K562 (cell line): ENCODE data around the gene DCTN2. TPM values are rescaled to one million over a fixed set of nuclear protein-coding genes. Genes with fewer than 3 reads are reported as not detected.

Source experiments
- ATAC-seq: fragments of 200-7000 bp; cut with Tn5 transposase; 3 replicates; pipeline ENCODE4 v1.9.1; 2020; ENCODE audit warnings: moderate library complexity
- BruUV-seq: library from RNA; stranded (reverse); fragments of 400-500 nt; replicated peaks from 2 replicates; lab custom pipeline; 2021; lab: Mats Ljungman, UMichigan
- CTCF ChIA-PET: fragments of 300-600 bp; formaldehyde crosslinking; extraction: SDS; loops from one replicate; lab custom pipeline; 2021; ENCODE audit warnings: low intra/inter-chr PET ratio; lab: Yijun Ruan, JAX
- POLR2A ChIA-PET: fragments of 300-600, 350-650 bp; sonication (Branson Sonifier 250); formaldehyde crosslinking; extraction: SDS; loops from one replicate; lab custom pipeline; 2021; ENCODE audit warnings: antibody characterized with exemption, inconsistent platforms; lab: Yijun Ruan, JAX
- DNase-seq, 4 experiments: peaks; one replicate each; pipeline versions ENCODE4 v3.0.0 to v3.0.0-alpha.2; 2011 to 2018; ENCODE audit warnings: low spot score in 3 of 4, mixed read lengths in 3 of 4; ENCODE audit errors: extremely low read depth in 1 of 4
- FAIRE-seq: peaks from 2 replicates; lab custom pipeline; 2011; peaks lifted over from hg19 to GRCh38; lab: Jason Lieb, UNC
- H2AFZ ChIP-seq: 2 replicates; pipeline ENCODE4 v1.6.0; 2011; ENCODE audit warnings: low read depth, low read length, control low read depth, inconsistent platforms
- H3K27ac ChIP-seq: fragments of 200-600 bp; 3 replicates; pipeline ENCODE4 v1.8.0; 2011; ENCODE audit warnings: low read depth, mild to moderate bottlenecking, control low read depth, inconsistent platforms, low read length, moderate library complexity, mixed read lengths; ENCODE audit errors: extremely low read depth
- H3K27me3 ChIP-seq, 2 experiments: fragments of 300-600 bp in 1 of 2; 2 replicates in 1 of 2; 3 replicates in 1 of 2; pipeline versions ENCODE4 v1.6.0 to v1.8.0; 2011; ENCODE audit warnings: inconsistent platforms in 2 of 2, low read length in 2 of 2, mild to moderate bottlenecking in 1 of 2, mixed read lengths in 1 of 2, moderate library complexity in 1 of 2; ENCODE audit not compliant: control insufficient read depth in 2 of 2, insufficient read depth in 2 of 2
- H3K36me3 ChIP-seq: fragments of 300-600 bp; 3 replicates; pipeline ENCODE4 v1.8.0; 2011; ENCODE audit warnings: mild to moderate bottlenecking, low read length, inconsistent platforms; ENCODE audit not compliant: control insufficient read depth, insufficient read depth
- H3K4me1 ChIP-seq, 2 experiments: fragments of 200-600 bp in 1 of 2; replicated peaks in 1 of 2; 2 replicates in 1 of 2; 3 replicates in 1 of 2; pipeline versions ENCODE4 v1.5.1 to v1.8.0; 2011; ENCODE audit warnings: inconsistent platforms in 2 of 2, low read length in 2 of 2, mild to moderate bottlenecking in 1 of 2, mixed read lengths in 1 of 2, moderate library complexity in 1 of 2; ENCODE audit not compliant: control insufficient read depth in 2 of 2, insufficient read depth in 2 of 2
- H3K4me2 ChIP-seq: 2 replicates; pipeline ENCODE4 v1.6.1; 2011; ENCODE audit warnings: low read length, control low read depth, inconsistent platforms, mixed read lengths; ENCODE audit not compliant: insufficient read depth
- H3K4me3 ChIP-seq: fragments of 200-600 bp; sonication (generic), shearing (Covaris generic); 2 replicates; pipeline ENCODE4 v1.5.1; 2016; ENCODE audit warnings: control low read depth, inconsistent platforms
- H3K79me2 ChIP-seq: fragments of 200-600 bp; 3 replicates; pipeline ENCODE4 v1.8.0; 2011; ENCODE audit warnings: low read length, inconsistent platforms; ENCODE audit not compliant: control insufficient read depth, insufficient read depth
- H3K9ac ChIP-seq, 2 experiments: 2 replicates each; pipeline versions ENCODE4 v1.6.0 to v1.6.1; 2011; ENCODE audit warnings: low read depth in 2 of 2, low read length in 2 of 2, control low read depth in 1 of 2, inconsistent platforms in 1 of 2, mild to moderate bottlenecking in 1 of 2, mixed read lengths in 1 of 2; ENCODE audit not compliant: insufficient read depth in 1 of 2
- H3K9me1 ChIP-seq: one replicate; pipeline ENCODE4 v1.6.0; 2011; ENCODE audit warnings: inconsistent platforms, mild to moderate bottlenecking, low read length, moderate library complexity; ENCODE audit not compliant: control insufficient read depth, insufficient read depth
- H3K9me3 ChIP-seq: replicated peaks from 2 replicates; pipeline ENCODE4 v1.5.1; 2011; ENCODE audit warnings: low read depth, low read length, inconsistent platforms; ENCODE audit not compliant: control insufficient read depth, insufficient read depth
- H4K20me1 ChIP-seq: replicated peaks from 2 replicates; pipeline ENCODE4 v1.6.1; 2011; ENCODE audit warnings: low read length, inconsistent platforms, mixed read lengths; ENCODE audit not compliant: control insufficient read depth, insufficient read depth
- NCOA4 ChIP-seq: fragments of 450-650 bp; IDR thresholded peaks from 2 replicates; pipeline ENCODE4 v1.6.1; 2018; ENCODE audit warnings: mild to moderate bottlenecking; ENCODE audit not compliant: partially characterized antibody
- NR3C1 ChIP-seq: sonication (generic); formaldehyde crosslinking; IDR thresholded peaks from 2 replicates; pipeline ENCODE4 v1.8.1; 2022; ENCODE audit warnings: missing genetic modification reagents
- POLR2H ChIP-seq: IDR thresholded peaks from 2 replicates; pipeline ENCODE4 v1.6.1; 2016; ENCODE audit warnings: missing genetic modification characterization, low read depth, mild to moderate bottlenecking, control low read depth, missing compliant biosample characterization, moderate library complexity
- ZNF57 ChIP-seq: fragments of 450-650 bp; formaldehyde crosslinking; IDR thresholded peaks from 2 replicates; pipeline ENCODE4 v1.4.0; 2020; ENCODE audit warnings: mild to moderate bottlenecking, moderate library complexity
- WGBS: fragments of 100-300 bp; shearing (Covaris generic); methylation state at CpG from one replicate; pipeline ENCODE4 v1.1.6; 2016; ENCODE audit warnings: low coverage, mixed read lengths; ENCODE audit not compliant: insufficient coverage; ENCODE audit errors: missing lambda C conversion rate; 5-methylcytosine and 5-hydroxymethylcytosine counted together
- in situ Hi-C: fragments of 300-500 bp; cut with MboI; formaldehyde crosslinking; loops from 4 replicates; pipeline ENCODE4 v1.15.0; 2018; ENCODE audit warnings: inconsistent platforms, mixed read lengths
- intact Hi-C: fragments of 100-400 bp; cut with micrococcal nuclease; formaldehyde crosslinking; loops from 2 replicates; pipeline ENCODE4 v1.14.2; 2022
- polyA plus RNA-seq, 8 experiments: library from polyadenylated mRNA; depleted of rRNA in 4 of 8; stranded (reverse) in 5 of 8; unstranded in 3 of 8; fragments of >200 nt; fragmentation: Nextera tagmentation in 2 of 8; fragmentation: Illumina TruSeq in 1 of 8; extraction: Ambion mirVana in 2 of 8; extraction: Trizol in 1 of 8; gene quantifications; 2 replicates each; pipeline versions ENCODE4 v1.2.1 to v1.2.3, GENCODE V29; 2011 to 2014; ENCODE audit warnings: inconsistent platforms in 1 of 8, missing spikeins in 1 of 8
- total RNA-seq, 7 experiments: library from RNA; depleted of rRNA in 6 of 7; stranded (reverse); fragments of >200 nt in 6 of 7; fragmentation: Illumina TruSeq in 2 of 7; extraction: Trizol in 2 of 7; gene quantifications; 2 replicates each; pipeline versions ENCODE4 v1.2.1 to v1.2.3, GENCODE V29; 2011 to 2021; ENCODE audit warnings: low replicate concordance in 1 of 7
- TF ChIP-seq, protein P1 (sequence below): sonication (generic); formaldehyde crosslinking; IDR thresholded peaks from 2 replicates; pipeline ENCODE4 v1.8.1; 2023; ENCODE audit warnings: missing genetic modification reagents, mild to moderate bottlenecking, borderline replicate concordance

Gene DCTN2
- total and polyA plus RNA-seq, 9 of the 15 experiments (the other 6 are each of a cell fraction or from before 2014, with no cell fraction given) = 43.6 to 270 (median 125) TPM

DNA sequence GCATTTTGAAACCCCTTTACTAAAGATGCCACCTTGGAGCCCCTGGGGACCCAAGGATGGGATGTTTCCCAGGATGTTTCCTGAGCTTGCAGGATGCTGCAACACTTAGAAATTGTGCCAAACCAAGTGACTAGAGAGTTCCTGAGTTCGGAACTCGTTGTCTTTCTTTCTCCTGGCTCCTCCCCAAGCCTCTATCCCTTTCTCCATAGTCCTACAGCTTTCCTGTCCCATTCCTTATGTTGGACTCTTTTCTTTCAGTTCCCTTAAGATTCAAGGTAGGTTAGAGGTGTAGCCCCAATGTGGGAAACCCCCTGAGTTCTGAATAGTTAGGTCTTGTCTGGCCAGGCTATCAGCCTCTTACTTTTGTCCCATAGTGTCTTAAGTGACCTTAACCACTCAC is 1.5 kb upstream of the DCTN2 start (continued):
- TF ChIP-seq ZNF57 (CRISPR knock-in tag) = no peak
- no peak for TF ChIP-seq NCOA4
- no peak for TF ChIP-seq NR3C1 (CRISPR knock-in tag)
- TF ChIP-seq, all 486 proteins: peak for 36

DNA sequence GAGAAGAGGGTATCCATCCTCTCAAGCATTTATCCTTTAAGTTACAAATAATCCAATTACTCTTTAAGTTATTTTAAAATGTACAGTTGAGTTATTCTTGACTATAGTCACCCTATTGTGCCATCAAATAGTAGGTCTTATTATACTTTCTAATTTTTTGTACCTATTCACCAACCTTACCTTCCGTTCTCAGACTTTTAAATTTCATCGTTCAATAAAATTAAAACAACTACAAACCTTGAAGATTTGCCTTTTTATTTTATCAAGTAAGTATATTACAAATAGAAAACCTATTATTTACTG is 972 bp upstream of the DCTN2 start:
- in situ Hi-C loops (no loop called here), intact Hi-C loops (no loop called here)
- peaks cover 45 to 60% of the 10 kb centered on the region in 2 experiments for H3K4me1 ChIP-seq
- CTCF ChIA-PET = no interaction called here
- FAIRE-seq = no peak
- no peaks in the 10 kb centered on the region for H3K9me1 ChIP-seq
- H2AFZ ChIP-seq = no peak overlapping the region; the same call in 1 of the 2 replicates
- H3K9me3 ChIP-seq = no peaks in the 10 kb centered on the region
- H3K36me3 ChIP-seq = peaks cover 30% of the 10 kb centered on the region
- H3K4me2 ChIP-seq = no peak overlapping the region
- H3K4me3 ChIP-seq = no peak overlapping the region
- H3K9ac ChIP-seq = peak overlapping the region in 1 of 2 experiments; percentile 94; a peak in 1 of 4 replicates
- no peaks in the 10 kb centered on the region for H3K27me3 ChIP-seq
- TF ChIP-seq, protein P1, sequence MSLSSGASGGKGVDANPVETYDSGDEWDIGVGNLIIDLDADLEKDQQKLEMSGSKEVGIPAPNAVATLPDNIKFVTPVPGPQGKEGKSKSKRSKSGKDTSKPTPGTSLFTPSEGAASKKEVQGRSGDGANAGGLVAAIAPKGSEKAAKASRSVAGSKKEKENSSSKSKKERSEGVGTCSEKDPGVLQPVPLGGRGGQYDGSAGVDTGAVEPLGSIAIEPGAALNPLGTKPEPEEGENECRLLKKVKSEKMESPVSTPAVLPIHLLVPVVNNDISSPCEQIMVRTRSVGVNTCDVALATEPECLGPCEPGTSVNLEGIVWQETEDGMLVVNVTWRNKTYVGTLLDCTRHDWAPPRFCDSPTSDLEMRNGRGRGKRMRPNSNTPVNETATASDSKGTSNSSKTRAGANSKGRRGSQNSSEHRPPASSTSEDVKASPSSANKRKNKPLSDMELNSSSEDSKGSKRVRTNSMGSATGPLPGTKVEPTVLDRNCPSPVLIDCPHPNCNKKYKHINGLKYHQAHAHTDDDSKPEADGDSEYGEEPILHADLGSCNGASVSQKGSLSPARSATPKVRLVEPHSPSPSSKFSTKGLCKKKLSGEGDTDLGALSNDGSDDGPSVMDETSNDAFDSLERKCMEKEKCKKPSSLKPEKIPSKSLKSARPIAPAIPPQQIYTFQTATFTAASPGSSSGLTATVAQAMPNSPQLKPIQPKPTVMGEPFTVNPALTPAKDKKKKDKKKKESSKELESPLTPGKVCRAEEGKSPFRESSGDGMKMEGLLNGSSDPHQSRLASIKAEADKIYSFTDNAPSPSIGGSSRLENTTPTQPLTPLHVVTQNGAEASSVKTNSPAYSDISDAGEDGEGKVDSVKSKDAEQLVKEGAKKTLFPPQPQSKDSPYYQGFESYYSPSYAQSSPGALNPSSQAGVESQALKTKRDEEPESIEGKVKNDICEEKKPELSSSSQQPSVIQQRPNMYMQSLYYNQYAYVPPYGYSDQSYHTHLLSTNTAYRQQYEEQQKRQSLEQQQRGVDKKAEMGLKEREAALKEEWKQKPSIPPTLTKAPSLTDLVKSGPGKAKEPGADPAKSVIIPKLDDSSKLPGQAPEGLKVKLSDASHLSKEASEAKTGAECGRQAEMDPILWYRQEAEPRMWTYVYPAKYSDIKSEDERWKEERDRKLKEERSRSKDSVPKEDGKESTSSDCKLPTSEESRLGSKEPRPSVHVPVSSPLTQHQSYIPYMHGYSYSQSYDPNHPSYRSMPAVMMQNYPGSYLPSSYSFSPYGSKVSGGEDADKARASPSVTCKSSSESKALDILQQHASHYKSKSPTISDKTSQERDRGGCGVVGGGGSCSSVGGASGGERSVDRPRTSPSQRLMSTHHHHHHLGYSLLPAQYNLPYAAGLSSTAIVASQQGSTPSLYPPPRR (CRISPR knock-in tag) = no peak
- TF ChIP-seq POLR2H (tag) = peak; percentile 77
- peaks cover 66% of the 10 kb centered on the region for H3K79me2 ChIP-seq
- no peak for DNase-seq
- no TSS peak for BruUV-seq
- no peaks in the 10 kb centered on the region for H4K20me1 ChIP-seq
- POLR2A ChIA-PET = interaction anchor here (0.6 to 1.0 kb wide), 4 partner anchors 9 to 300 kb away, joined by 3 to 5 read pairs (median 4); partner anchors contain the start of gene DDIT3
- 81% methylated on average over 2 of the region's 2 CpGs for WGBS
- peak overlapping the region; percentile 84; the same call in 1 of the 3 replicates for H3K27ac ChIP-seq
- no peak for ATAC-seq
